OCI-LY3 (cell line): ENCODE measurements around the gene HCN2.

Experiments used
- EZH2phosphoT487 ChIP-seq: fragments of 200-600 bp; shearing (Covaris generic); IDR thresholded peaks from 2 replicates; pipeline ENCODE4 v1.6.1; 2018; ENCODE audit warnings: antibody characterized with exemption, mixed run types, low read depth
- TF ChIP-seq, protein P1 (sequence below): fragments of 200-600, 300-600 bp; sonication (generic); IDR thresholded peaks from 2 replicates; pipeline ENCODE4 v1.5.1; 2014; ENCODE audit warnings: antibody characterized with exemption, low read length, low read depth

DNA sequence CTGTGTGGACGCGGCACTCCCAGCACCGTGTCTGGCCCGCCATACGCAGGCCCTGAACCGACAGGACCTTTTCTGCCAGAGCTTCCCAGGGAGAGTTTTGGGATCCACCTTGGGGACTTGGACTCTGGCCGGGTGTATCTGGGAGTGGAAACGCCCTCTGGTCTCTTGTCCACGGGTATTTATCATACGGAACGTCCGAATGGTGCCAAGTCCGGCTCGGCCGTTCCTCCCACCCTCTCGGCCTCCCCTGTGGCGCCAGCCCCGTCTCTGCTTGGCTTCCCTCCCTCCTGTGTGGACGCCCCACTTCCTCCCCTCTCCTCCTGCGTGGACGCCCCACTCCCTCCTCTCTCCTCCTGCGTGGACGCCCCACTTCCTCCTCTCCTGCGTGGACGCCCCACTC is 12.1 kb downstream of the HCN2 start:
- TF ChIP-seq, protein P1, sequence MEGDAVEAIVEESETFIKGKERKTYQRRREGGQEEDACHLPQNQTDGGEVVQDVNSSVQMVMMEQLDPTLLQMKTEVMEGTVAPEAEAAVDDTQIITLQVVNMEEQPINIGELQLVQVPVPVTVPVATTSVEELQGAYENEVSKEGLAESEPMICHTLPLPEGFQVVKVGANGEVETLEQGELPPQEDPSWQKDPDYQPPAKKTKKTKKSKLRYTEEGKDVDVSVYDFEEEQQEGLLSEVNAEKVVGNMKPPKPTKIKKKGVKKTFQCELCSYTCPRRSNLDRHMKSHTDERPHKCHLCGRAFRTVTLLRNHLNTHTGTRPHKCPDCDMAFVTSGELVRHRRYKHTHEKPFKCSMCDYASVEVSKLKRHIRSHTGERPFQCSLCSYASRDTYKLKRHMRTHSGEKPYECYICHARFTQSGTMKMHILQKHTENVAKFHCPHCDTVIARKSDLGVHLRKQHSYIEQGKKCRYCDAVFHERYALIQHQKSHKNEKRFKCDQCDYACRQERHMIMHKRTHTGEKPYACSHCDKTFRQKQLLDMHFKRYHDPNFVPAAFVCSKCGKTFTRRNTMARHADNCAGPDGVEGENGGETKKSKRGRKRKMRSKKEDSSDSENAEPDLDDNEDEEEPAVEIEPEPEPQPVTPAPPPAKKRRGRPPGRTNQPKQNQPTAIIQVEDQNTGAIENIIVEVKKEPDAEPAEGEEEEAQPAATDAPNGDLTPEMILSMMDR, result no peak
- TF ChIP-seq EZH2phosphoT487, result no peak
